GM12874 (cell line): Measurements from ENCODE around the gene ACLY.

ENCODE experiments used
- CTCF ChIP-seq: IDR thresholded peaks from 2 replicates; pipeline ENCODE4 v1.5.1; 2011; ENCODE audit warnings: low read depth, mild to moderate bottlenecking, control low read depth, low read length, moderate library complexity; ENCODE audit not compliant: insufficient read depth

Gene ACLY

GRCh38 chr17:41863074-41863848 lies 55.5 kb downstream of the ACLY start:
- no peak for TF ChIP-seq CTCF

- no peak for TF ChIP-seq CTCF
Measured at GRCh38 chr17:41860254-41860931, 58.4 kb downstream of the ACLY start.

GRCh38 chr17:41849251-41849990 lies 69.3 kb downstream of the ACLY start:
- TF ChIP-seq CTCF: no peak

- no peak for TF ChIP-seq CTCF
Measured at GRCh38 chr17:41848788-41849187, 70.0 kb downstream of the ACLY start.

GRCh38 chr17:41844971-41845370 lies 73.8 kb downstream of the ACLY start:
- TF ChIP-seq CTCF: no peak

- TF ChIP-seq CTCF: no peak
Measured at GRCh38 chr17:41837761-41838538, 80.8 kb downstream of the ACLY start, which contains the start of gene KLHL10. KLHL10 (plus strand) TSS chr17:41837825; CDS start chr17:41837933, 108 bp downstream.
